Glomerular endothelial cell (primary cell): ENCODE results near the gene CACNA1C. TPM values are rescaled to one million over a fixed set of nuclear protein-coding genes. Genes with fewer than 3 reads are reported as not detected.

Experiments used
- DNase-seq: peaks from one replicate; pipeline ENCODE4 v3.0.0-alpha.2; 2011; ENCODE audit warnings: low read depth, low spot score; ENCODE audit errors: extremely low read depth
- total RNA-seq: library from RNA; depleted of rRNA; stranded (reverse); fragments of >200 nt; gene quantifications from 2 replicates; pipeline ENCODE4 v1.2.3, GENCODE V29; 2015

CACNA1C gene
- total RNA-seq, 1 donor from 2014 or later = 0.47 TPM

DNA sequence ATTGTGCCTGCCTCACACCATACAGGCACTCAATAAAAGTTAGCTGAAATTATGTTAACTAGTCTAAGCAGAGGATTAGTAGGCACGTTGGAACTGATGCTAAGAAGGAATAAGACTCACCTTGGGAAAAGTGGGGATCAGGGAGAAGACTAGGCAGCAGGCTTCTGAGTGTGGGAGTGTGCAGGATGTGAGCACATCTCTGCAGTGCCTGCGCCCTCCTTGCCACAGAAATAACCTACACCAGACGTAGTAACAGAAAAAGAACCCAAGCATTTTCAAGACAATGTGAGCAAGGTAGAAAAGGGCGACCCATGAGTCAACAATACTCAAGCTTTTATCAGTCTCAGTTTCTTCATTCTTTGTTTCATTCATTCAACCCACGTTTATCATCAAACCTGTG is 113.9 kb downstream of the CACNA1C start:
- no peak for DNase-seq

DNA sequence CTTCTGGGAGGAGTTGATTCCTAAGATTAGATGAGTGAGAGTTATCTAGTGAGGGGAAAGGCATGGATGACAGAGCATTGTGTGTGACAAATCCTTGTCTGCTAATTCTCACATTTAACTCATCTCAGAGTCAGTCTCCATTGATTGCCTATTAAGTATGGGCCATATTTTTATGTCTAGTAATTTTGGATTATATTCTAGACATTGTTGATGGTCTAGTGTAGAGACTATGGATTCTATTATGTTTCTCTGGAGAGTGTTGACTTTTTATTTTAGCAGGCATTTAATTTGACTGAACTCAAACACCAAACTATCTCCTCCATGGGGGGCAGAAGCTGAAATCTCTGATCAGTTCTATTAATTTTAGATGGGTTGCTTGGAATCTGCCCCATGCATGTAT is 114.4 kb downstream of the CACNA1C start:
- DNase-seq = no peak

DNA sequence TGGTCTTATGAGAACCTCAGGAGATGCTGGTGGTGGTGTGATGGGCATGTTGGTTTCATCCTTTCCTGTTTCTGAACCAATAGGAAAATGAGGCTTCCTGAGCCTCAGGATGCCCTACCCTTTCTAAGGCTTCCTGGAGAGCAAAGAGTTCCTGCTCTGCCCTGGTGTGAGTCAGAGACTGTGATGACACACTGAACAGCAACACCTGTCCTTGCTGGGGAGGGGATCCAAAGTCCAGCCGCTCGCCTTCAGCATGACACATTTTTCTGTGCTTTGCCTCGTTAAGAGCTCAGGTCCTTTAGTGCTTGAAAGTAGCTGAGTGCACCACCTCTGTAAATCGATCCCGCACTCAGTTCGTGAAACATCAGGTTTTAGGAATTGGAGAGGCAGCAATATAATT is 116.0 kb downstream of the CACNA1C start:
- DNase-seq = no peak

DNA sequence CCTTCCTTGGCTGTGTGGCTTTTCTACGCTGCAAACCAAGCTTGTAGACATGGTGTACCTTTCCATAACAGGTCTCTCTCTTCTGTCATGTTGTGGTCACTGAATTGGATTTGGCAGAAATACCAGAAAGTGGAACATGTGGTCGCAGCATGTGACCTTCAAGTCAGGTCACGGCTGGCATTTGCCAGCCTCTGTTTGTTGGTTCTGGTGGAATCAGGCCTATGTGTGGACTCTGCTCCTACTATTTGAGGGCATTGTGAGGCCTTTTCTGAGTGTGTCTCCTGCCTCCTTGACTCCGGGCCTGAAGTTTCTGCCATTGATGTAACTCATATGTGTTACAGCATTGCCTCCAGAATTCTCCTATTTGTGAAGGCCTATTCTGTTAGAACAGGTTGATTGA is 116.7 kb downstream of the CACNA1C start:
- no peak for DNase-seq

DNA sequence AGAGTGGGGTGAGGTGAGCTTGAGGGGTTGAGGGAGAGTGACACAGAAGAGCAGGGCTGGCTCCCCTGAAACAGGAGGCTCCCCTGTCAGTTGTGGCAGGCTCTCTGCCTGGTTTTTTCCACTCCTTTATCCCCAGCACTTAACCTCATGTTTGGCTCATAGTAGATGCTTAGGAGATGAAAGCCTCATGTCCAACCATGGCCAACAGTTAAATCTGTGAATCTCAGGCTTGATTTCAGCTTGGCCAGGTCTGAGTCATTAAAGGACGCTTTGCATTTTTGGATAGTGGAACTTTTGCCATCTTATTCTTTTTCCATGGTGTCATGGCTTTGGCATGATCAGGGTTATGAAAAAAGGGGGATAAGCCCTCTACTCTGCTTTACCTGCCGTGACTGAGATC is 117.2 kb downstream of the CACNA1C start:
- no peak for DNase-seq

DNA sequence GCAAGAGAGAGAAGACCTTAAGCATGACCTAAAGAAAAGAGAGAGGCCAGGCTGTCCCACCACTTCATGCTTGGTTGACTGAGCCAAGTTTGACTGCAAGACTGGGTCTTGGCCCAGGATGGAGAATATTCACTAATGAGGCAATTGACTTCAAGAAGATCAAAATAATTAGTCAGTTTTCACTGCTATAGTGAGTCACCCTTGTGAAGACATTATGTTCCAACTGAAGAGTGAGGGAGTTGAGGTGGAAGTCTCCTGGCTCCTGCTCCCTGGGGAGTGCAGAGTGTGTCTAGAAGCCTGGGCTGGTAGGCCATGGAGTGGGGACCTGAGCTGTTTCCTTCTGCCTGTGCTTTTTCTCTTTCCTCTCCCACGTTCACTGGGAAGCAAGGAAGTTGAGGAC is 117.6 kb downstream of the CACNA1C start:
- DNase-seq = no peak

DNA sequence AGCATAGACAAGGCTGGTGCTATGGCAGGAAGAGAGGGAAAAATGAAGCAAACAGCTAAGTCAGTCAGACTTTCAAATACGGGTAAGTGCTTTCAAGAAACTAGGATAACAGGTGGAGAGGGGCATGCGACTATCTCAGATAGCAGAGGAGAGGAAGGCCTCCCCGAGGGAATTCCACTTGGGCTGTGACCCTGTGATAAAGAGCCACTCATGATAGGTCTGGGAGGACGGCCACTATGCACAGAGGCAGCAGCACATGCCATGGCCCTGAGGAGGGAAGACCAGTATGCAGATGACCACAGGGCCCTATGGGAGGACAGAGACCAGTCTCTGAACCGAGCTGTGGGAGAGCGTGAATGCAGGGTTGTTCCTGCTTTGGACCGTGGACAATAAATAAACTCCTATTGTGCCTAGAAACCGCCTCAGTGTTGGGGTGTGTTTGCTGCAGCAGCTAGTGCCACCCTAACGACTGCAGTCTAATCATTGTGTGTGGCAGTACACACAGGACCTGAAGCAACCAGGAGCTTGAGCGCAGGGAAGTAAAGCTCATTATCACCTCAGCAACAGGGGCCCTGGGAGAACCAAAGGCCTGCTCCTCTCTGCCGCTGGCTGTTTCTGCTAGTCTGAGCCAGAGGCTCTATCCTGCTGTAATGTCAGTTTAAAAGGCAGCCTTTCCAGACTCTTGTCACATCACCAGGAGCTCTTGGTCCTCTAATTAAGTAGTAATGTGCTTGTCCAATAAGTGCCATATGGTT is 119.1 kb downstream of the CACNA1C start:
- no peak for DNase-seq

DNA sequence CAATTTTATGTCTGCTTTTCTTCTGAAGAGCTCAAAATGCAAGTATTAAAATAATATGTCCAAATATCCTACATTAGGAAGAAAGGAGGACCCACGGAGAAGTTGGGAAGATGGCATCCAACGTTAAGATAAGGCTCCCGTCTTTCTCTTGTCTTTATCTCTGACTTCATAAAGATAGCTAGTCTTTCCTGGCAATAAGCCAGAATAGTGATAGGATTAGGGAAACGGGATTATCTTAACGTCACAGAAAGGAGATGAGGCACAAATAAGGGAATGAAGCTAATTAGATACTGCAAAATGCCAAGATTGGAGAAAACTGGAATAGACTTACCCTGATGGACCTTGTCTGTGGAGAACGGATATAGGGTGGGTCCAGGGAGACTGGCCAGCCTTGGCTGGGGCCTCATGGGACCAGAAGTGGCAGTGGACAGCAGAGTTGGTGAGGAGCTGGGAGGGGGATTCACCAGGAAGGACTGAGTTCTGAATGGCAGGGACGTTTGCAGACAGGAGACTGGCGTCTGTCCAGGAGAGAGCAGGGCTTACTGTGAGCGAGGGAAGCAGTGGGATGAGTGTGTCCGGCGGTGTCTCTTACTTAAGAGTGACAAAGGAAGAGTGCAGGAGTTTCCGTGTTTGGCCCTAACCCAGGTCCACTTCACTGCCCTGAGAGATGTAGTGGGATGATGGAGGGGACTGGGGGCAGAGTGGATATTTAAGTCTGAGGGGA is 119.9 kb downstream of the CACNA1C start:
- DNase-seq = no peak

DNA sequence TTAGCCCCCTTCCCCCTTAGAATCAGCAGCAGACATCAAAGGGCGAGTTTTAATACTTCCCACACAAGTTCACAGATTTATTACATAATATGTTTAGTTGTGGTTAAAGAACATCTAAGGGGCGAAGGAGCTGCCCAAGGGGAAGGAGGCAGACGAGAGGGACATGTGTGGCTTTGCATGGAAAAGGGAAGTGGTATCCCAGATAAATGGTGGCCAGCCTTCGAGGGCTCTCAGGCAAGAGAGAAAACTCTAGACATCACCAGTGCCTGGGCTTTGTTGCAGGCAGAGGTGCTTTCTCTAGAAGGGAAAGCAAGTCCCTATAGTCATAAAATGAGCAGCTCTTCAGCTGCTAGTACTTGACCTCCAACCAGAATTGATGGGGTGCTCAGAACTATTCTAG is 121.2 kb downstream of the CACNA1C start:
- DNase-seq = no peak

DNA sequence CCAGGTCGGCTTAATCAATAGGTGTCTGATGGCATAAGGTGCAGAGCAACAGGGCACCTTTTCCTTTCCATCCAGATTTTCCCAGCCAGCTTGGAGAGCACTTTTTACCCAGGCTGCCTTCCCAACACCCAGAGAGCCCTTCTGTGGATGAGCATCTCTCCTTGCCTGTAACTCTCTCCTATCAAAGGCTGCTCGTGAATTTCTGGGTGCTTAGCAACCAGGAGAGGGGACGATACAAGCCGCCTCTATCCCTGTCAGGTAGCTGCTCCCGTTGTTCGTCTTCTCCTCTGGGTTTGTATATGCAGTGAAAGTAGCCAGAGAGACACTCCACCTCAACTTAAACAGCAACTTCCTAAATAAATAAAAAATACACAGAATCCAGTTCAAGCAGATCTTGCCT is 124.2 kb downstream of the CACNA1C start:
- DNase-seq = no peak

DNA sequence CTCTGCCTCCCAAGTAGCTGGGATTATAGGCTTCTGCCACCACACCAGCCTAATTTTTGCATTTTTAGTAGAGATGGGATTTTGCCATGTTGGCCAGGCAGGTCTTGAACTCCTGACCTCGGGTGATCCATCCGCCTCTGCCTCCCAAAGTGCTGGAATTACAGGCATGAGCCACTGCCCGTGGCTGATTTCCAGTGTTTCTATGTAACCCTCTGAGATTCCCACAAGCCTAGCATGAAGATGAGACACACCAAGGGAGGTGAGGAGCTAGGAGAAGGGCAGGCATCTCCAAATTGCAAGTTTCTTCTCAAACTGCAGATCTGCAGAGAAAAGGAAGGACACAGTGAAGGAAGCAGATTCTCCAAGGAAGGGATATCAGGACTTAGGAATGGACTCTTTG is 125.0 kb downstream of the CACNA1C start:
- DNase-seq = no peak

DNA sequence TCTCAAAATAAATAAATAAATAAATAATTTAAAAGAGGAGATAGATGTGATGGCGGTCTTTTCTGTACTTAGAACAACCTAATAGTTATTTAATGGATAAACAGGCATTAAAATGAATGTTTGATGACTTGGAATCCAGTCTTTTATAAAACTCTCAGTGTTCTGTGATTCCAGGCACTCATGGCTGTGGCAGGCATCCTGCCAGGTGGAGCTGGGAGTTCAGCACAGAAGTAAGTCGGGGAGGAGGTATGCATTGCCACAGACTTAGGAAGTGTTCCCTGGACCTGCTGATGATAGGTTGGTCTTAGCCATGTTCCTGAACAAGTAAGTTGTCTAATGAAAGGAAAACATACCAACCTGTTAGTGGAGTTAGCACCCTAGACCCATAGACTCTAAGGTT is 126.3 kb downstream of the CACNA1C start:
- no peak for DNase-seq

DNA sequence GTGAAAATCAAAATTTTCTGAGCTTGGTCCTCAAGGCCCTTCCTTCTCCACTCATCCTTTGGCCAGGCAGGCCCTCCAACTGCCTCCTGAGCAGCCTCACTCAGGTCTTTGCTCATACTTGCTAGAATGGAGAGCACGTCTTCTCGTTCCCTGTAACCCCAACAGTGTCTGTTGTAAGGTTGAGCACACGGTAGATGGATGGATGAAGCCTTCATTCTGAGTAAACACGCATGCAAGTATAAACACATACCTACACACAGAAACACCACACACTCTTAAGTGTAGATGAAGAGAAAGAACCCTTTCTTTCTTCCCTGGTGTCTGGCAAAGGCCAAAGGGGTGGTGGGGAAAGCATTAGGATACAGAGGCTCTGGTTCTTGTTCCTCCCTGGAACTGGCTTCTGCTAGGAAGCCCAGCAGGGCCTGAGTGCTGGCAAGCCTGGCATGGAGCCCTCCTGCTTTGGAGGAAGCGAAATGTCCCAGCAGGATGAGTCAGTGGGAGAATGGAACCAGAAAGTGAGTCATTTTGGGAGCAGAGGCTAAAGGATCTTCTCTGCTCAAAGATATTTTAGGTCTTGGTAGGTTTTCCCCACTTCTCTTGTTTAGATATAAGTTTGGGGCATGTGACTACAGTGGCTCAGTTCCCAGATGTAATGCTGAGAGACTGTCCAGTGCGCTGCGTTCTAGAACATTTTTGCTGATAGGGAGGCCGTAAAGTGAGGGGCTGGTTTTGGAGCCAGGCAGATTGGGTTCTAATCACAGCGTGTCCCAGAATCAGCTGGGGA is 127.4 kb downstream of the CACNA1C start:
- DNase-seq = no peak

DNA sequence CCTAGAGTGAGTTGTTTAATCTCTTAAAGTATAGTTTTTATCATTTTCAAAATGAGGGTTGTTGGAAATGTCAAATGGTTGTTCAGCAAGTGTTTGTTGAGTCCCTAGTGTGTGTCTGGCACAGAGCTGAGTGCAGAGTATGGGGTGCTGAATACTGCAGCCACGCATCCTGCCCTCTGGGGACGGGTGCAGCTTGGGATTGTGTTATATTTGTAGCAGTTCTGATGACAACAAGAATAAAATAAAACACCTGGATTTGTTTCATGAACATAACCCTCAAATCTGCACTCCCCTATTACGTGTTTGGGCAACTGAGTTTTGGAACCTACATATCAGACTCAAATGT is 127.9 kb downstream of the CACNA1C start:
- DNase-seq = no peak

DNA sequence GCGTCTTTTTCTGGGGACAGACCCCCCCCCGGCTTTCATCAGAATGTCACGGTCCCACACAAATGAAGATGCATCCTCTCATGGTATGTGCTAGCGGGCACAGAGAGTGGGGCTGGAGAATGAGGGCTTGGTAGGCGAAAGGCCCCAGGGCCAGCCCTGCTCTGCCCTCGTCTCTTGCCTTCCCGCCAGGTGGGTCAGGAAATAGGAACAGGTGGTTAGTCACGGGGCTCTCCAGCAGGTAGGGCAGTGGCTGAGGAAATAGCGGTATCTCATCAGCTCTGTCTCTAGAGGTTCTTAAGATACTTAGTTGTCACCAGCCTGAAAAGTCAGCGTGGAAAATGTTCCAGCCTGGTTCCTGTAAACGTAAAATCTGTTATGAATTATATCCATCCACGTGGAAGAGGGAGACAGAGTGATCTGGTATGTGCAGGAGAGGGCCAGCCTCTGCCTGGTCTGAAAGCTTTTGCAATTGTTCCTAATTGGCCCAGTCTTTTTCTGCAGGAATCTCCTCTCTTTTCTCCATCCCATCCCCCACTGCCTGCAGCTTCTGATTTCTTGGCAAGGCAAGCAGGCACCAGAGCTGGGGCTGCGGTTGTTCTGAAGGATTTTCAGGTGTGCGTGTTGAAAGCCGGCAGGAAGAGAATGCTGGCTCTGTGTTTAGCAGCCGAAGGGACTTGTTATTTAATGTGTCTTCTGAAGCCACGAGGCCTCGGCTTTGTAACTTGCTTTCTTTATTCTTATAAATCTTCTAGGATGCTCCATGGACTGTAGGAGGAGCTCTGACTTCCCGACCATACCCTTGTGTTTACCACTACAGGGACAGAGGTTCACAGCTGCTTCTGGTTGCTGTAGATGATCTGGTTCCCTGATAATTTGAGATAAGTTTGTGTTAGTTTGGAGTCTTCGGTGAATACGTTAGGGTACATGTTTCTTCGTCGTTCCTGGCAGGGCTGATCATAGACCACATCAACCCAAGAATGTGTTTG is 131.1 kb downstream of the CACNA1C start:
- no peak for DNase-seq

DNA sequence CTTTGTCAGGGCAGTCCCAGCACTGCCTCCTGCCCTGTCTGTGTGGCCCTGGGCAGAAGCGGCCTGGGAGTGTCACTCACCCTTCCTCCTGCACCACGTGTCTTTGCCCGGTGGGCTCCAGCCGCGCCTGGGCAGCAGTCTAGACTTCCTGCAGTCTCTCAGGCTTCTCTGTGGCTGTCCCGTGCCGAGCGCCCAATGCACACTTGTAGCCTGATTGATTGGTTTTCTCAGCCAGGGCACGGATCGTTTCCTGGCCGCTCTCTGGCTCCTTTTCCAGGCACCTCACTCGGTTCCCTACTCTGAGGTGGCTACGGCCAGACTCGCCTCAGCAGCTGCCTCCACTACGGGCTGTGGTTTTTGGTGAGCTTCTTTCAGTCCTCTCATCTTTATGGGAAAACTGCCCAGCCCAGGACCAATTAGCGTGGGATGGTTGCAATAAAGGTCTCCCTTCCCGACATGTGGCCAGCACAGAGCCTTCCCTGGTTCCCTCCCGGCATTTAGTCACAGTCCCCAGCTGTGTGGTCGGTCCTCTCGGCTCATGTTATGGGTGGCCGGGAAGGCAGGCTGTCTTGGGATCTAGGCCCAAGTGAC is 133.1 kb downstream of the CACNA1C start:
- DNase-seq = no peak

DNA sequence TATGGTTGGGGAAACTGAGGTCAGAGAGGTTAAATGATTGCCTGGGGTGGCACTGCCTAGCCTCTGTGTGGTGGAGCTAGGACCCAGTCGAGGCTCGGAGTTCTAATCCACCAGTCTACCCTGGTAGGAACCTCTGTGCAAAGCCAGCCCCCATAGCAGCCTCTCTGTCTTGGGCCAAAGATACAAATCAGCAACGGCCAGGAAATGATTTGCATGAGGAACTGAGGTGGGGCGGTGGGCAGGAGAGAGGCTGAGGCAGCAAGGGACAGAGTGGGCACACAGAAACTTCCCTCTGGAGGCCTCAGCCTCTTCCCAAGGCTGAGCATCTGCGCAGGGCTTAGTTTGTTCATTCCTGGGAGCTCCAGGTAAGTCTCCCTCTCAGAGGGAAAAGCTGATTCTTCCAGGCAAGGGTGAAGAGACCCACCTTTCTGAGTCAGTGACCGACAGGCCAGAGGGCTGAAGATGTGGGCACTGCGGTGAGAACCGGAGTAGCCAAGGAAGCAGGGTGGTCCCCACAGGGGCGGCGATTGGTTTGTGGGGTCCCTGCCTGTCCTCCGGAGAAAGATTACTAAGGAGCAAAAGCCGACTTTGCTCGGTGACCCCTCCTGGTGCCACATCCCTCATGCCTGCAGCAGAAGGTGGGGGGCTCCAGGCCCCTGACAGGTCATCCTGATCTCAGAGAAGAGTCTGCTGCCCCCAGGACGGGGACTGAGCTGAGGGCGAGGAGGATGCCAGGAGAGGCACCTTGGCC is 134.6 kb downstream of the CACNA1C start:
- no peak for DNase-seq

DNA sequence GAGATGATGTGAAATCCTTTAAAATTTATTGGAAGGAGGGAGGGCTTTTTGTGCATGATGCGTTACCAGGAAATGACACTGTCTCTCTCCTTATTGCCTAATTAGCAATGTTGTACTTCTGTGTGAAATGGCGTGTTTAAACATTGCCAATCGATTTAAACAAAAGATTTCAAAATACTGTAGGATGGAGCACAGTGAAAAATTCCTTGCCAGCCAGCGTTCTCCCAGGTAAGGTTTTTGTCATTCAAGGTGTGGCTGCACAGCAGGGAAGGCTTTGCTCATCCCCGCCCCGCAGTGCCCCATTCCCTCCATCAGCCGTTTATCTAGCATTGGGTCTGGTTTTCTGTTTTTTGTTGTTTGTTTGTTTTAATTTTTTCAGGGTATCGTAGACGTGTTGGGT is 137.3 kb downstream of the CACNA1C start:
- no peak for DNase-seq

DNA sequence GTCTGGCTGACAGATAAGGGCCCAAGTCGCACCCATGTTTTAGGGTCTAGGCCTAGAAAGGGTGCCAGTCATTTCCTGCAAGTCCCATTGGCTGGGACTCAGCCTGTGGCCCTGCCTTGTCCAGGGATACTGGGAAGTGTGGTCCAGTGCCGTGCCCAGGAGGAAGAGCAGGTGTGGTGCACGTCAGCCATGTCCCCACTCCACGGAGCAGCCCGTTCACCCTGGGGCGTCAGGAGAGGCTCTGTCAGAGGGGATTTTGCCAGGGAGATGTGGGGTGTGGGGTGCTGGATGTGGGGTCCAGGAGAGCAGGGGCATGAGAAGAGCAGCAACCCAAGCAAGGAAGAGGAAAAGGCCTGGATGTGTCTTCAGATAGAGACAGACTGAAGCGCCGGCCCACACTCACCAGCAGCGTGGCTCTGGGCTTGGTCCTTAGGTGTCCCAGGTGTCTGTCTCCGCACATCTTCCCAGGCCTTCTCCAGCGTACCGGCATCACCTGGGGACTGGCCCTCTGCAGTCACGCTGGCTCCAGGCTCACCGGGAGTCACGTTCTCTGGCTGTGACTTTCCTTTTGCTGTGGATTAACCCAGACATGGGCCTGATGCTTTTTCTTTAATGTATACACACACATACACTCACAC is 138.2 kb downstream of the CACNA1C start:
- no peak for DNase-seq
